ENCODE measurements around the gene FZD1.

Gene FZD1

GRCh38 chr7:91266067-91266688, 1.9 kb downstream of the FZD1 start:
- TF ChIP-seq POLR2A (IDR thresholded peaks at IDR 0.05; ENCODE audit: low read depth, low read length) = no peak
- TF ChIP-seq TAF1 (IDR thresholded peaks at IDR 0.05; ENCODE audit: borderline replicate concordance, low read depth, low read length) = no peak
- TF ChIP-seq POLR2AphosphoS5 (IDR thresholded peaks at IDR 0.05; ENCODE audit: low read depth, low read length) = no peak
- FAIRE-seq (no peak), DNase-seq (ENCODE audit: insufficient read length) (no peak)

DNA sequence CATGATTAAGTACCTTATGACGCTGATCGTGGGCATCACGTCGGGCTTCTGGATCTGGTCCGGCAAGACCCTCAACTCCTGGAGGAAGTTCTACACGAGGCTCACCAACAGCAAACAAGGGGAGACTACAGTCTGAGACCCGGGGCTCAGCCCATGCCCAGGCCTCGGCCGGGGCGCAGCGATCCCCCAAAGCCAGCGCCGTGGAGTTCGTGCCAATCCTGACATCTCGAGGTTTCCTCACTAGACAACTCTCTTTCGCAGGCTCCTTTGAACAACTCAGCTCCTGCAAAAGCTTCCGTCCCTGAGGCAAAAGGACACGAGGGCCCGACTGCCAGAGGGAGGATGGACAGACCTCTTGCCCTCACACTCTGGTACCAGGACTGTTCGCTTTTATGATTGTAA, 2.5 kb downstream of the FZD1 start:
- DNase-seq (ENCODE audit: insufficient read length) (no peak), FAIRE-seq (no peak)
- TF ChIP-seq TAF1 (IDR thresholded peaks at IDR 0.05; ENCODE audit: borderline replicate concordance, low read depth, low read length) = no peak

DNA sequence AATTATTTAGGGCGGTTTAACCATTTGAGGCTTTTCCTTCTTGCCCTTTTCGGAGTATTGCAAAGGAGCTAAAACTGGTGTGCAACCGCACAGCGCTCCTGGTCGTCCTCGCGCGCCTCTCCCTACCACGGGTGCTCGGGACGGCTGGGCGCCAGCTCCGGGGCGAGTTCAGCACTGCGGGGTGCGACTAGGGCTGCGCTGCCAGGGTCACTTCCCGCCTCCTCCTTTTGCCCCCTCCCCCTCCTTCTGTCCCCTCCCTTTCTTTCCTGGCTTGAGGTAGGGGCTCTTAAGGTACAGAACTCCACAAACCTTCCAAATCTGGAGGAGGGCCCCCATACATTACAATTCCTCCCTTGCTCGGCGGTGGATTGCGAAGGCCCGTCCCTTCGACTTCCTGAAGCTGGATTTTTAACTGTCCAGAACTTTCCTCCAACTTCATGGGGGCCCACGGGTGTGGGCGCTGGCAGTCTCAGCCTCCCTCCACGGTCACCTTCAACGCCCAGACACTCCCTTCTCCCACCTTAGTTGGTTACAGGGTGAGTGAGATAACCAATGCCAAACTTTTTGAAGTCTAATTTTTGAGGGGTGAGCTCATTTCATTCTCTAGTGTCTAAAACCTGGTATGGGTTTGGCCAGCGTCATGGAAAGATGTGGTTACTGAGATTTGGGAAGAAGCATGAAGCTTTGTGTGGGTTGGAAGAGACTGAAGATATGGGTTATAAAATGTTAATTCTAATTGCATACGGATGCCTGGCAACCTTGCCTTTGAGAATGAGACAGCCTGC, 3.1 kb downstream of the FZD1 start:
- TF ChIP-seq TAF1 (IDR thresholded peaks at IDR 0.05; ENCODE audit: borderline replicate concordance, low read depth, low read length) (no peak), POLR2AphosphoS5 (IDR thresholded peaks at IDR 0.05; ENCODE audit: low read depth, low read length) (no peak), POLR2A (IDR thresholded peaks at IDR 0.05; ENCODE audit: low read depth, low read length) (no peak)
- FAIRE-seq (no peak), DNase-seq (ENCODE audit: insufficient read length) (no peak)

- no peak for DNase-seq (ENCODE audit: insufficient read length)
- TF ChIP-seq POLR2AphosphoS5 (IDR thresholded peaks at IDR 0.05; ENCODE audit: low read depth, low read length) = no peak
- no peak for TF ChIP-seq POLR2A (IDR thresholded peaks at IDR 0.05; ENCODE audit: low read depth, low read length)
- no peak for TF ChIP-seq TAF1 (IDR thresholded peaks at IDR 0.05; ENCODE audit: borderline replicate concordance, low read depth, low read length)
- FAIRE-seq = no peak
Measured at GRCh38 chr7:91270372-91270771, 6.1 kb downstream of the FZD1 start.

GRCh38 chr7:91276909-91277308, 12.7 kb downstream of the FZD1 start:
- TF ChIP-seq POLR2AphosphoS5 (IDR thresholded peaks at IDR 0.05; ENCODE audit: low read depth, low read length) (no peak), POLR2A (IDR thresholded peaks at IDR 0.05; ENCODE audit: low read depth, low read length) (no peak), TAF1 (IDR thresholded peaks at IDR 0.05; ENCODE audit: borderline replicate concordance, low read depth, low read length) (no peak)
- DNase-seq (ENCODE audit: insufficient read length) (no peak), FAIRE-seq (no peak)

- DNase-seq (ENCODE audit: insufficient read length) = no peak
- FAIRE-seq = no peak
- TF ChIP-seq POLR2AphosphoS5 (IDR thresholded peaks at IDR 0.05; ENCODE audit: low read depth, low read length) (no peak), POLR2A (IDR thresholded peaks at IDR 0.05; ENCODE audit: low read depth, low read length) (no peak), TAF1 (IDR thresholded peaks at IDR 0.05; ENCODE audit: borderline replicate concordance, low read depth, low read length) (no peak)
Measured at GRCh38 chr7:91280185-91280584, 16.0 kb downstream of the FZD1 start.

DNA sequence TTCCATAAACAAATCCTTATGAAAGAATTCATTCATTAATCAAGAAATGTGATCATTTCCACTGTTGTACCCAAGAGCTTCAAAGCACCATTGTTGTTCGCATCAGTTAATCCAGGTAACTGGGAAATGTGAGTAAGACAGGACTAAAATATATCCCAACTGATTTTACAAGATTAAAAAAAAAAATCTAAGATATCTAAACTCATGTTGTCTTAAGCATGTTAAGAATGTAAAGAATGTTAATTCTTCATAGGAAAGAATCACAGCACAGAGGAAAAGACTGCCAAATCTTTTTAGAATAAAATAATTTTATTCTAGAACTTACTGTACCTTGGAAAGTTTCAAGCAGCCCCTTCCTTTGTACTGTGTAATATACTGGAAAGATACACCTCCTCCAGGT, 16.4 kb downstream of the FZD1 start:
- DNase-seq (ENCODE audit: insufficient read length) = no peak
- TF ChIP-seq TAF1 (IDR thresholded peaks at IDR 0.05; ENCODE audit: borderline replicate concordance, low read depth, low read length) = no peak
- TF ChIP-seq POLR2AphosphoS5 (IDR thresholded peaks at IDR 0.05; ENCODE audit: low read depth, low read length) = no peak
- TF ChIP-seq POLR2A (IDR thresholded peaks at IDR 0.05; ENCODE audit: low read depth, low read length) = no peak
- FAIRE-seq = no peak

GRCh38 chr7:91285696-91286355, 21.6 kb downstream of the FZD1 start:
- FAIRE-seq (no peak), DNase-seq (ENCODE audit: insufficient read length) (no peak)
- TF ChIP-seq POLR2A (IDR thresholded peaks at IDR 0.05; ENCODE audit: low read depth, low read length) = no peak
- no peak for TF ChIP-seq POLR2AphosphoS5 (IDR thresholded peaks at IDR 0.05; ENCODE audit: low read depth, low read length)
- no peak for TF ChIP-seq TAF1 (IDR thresholded peaks at IDR 0.05; ENCODE audit: borderline replicate concordance, low read depth, low read length)

- DNase-seq (ENCODE audit: insufficient read length) = no peak
- TF ChIP-seq TAF1 (IDR thresholded peaks at IDR 0.05; ENCODE audit: borderline replicate concordance, low read depth, low read length) (no peak), POLR2A (IDR thresholded peaks at IDR 0.05; ENCODE audit: low read depth, low read length) (no peak), POLR2AphosphoS5 (IDR thresholded peaks at IDR 0.05; ENCODE audit: low read depth, low read length) (no peak)
- no peak for FAIRE-seq
Measured at GRCh38 chr7:91286432-91286831, 22.2 kb downstream of the FZD1 start.

DNA sequence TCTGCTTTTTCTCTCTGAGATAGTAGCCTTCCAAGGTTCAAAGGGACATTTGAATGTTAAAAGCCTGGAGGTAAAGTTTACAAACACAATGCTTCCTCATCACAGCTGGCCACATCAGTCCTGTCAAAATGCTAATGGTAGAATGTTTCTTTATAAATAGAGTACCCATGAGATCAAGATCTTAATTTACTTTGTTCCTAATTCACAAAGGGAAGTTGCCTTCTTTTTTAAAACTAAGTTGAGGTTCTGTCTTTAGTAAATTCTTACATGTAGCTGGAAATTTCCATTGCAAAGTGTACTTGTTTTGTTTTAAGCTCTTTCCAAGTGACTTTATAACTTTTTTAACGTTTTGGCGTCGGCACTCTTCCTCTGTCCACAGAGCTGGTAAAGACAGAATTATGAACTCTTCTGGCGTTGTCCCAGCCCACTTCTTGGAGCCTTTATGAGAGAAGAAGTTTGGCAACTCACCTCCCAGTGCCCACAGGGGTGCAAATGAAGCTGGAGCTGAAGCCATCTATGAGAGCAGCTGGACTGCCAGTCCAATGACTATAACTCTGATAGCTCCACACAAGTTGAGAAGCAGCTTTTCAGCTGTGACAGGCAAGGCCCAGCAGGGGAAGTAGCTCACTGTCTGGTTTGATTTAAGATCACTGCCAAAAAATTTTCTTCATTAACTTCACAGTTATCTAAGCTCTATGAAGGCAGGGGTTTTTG, 23.3 kb downstream of the FZD1 start:
- FAIRE-seq = no peak
- DNase-seq (ENCODE audit: insufficient read length) = no peak
- TF ChIP-seq POLR2A (IDR thresholded peaks at IDR 0.05; ENCODE audit: low read depth, low read length) (no peak), POLR2AphosphoS5 (IDR thresholded peaks at IDR 0.05; ENCODE audit: low read depth, low read length) (no peak), TAF1 (IDR thresholded peaks at IDR 0.05; ENCODE audit: borderline replicate concordance, low read depth, low read length) (no peak)

DNA sequence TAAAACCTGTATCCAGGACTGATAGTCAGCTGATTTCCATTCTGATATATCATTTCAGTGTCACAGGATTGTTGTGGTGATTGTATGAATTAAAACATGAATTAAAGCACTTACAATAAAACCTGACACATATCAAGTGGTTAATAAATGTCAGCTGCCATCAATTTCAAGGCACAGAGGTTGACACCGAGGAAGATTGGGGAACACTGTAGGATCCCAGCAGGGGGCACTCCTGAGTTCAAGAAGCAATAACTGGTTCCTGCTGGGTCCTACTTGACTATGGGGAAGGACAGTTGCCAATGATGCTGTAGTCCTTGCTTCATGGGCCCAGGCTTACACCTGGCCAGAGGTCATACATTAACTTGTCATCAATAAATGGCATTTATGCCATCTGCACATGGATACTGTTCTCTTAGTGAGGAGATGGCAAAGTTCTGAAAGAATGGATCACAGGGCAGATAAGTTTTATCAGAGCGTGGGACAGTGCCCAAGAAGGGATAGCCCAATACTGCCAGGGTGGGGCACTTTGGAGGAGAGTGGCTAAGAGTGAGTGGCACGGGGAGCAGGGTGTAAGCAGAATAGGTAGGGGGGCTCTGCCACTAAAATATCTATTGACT, 24.1 kb downstream of the FZD1 start:
- DNase-seq (ENCODE audit: insufficient read length) (no peak), FAIRE-seq (no peak)
- TF ChIP-seq POLR2A (IDR thresholded peaks at IDR 0.05; ENCODE audit: low read depth, low read length) (no peak), POLR2AphosphoS5 (IDR thresholded peaks at IDR 0.05; ENCODE audit: low read depth, low read length) (no peak), TAF1 (IDR thresholded peaks at IDR 0.05; ENCODE audit: borderline replicate concordance, low read depth, low read length) (no peak)

Measured in GM12892 (cell line).